Activated naive CD8-positive, alpha-beta T cell treated with anti-CD3 and anti-CD28 coated beads, Interleukin-2, amount 50 U/mL, for 24 hours (primary cell): Measurements from ENCODE around the gene RPL36.

Experiments used
- ATAC-seq: fragments of 150-1000 bp; cut with Tn5 transposase; one replicate; pipeline ENCODE4 v1.10.0; 2021
- DNase-seq: peaks from one replicate; pipeline ENCODE4 v3.0.0; 2021
- H3K27ac Mint-ChIP-seq: one replicate; pipeline ENCODE4 v1.8.0; 2021; ENCODE audit warnings: mild to moderate bottlenecking, mixed read lengths
- H3K27me3 Mint-ChIP-seq: one replicate; pipeline ENCODE4 v1.8.0; 2021; ENCODE audit warnings: mixed read lengths
- H3K36me3 Mint-ChIP-seq: one replicate; pipeline ENCODE4 v1.8.0; 2021; ENCODE audit warnings: low read depth, mixed read lengths
- H3K4me1 Mint-ChIP-seq: one replicate; pipeline ENCODE4 v1.8.0; 2021; ENCODE audit warnings: mixed read lengths
- H3K4me3 Mint-ChIP-seq: one replicate; pipeline ENCODE4 v1.8.0; 2021; ENCODE audit warnings: mild to moderate bottlenecking, moderate library complexity, mixed read lengths
- H3K9me3 Mint-ChIP-seq: one replicate; pipeline ENCODE4 v1.8.0; 2021; ENCODE audit warnings: mixed read lengths

The RPL36 gene

GRCh38 chr19:5690125-5690954, at the start of gene RPL36:
RPL36 (plus strand) TSS chr19:5690295; CDS start chr19:5690508, 213 bp downstream.
- Mint-ChIP-seq H3K36me3 (peaks cover 42% of the 10 kb centered on the region), H3K27ac (peak within 1 kb of the TSS; percentile 97), H3K27me3 (peaks cover 3% of the 10 kb centered on the region), H3K4me1 (peaks cover 37% of the 10 kb centered on the region), H3K9me3 (no peaks in the 10 kb centered on the region), H3K4me3 (peak within 1 kb of the TSS; percentile 98)
- DNase-seq: peak; percentile 100
- ATAC-seq: peak; percentile 27

GRCh38 chr19:5641171-5641570, 48.9 kb upstream of the RPL36 start:
- H3K36me3 Mint-ChIP-seq: peaks cover 54% of the 10 kb centered on the region
- DNase-seq: no peak
- no peak overlapping the region for H3K4me3 Mint-ChIP-seq
- H3K4me1 Mint-ChIP-seq: peaks cover 16% of the 10 kb centered on the region
- no peaks in the 10 kb centered on the region for H3K27me3 Mint-ChIP-seq
- peak overlapping the region; percentile 16 for H3K27ac Mint-ChIP-seq
- H3K9me3 Mint-ChIP-seq: no peaks in the 10 kb centered on the region
- no peak for ATAC-seq

- no peaks in the 10 kb centered on the region for H3K9me3 Mint-ChIP-seq
- H3K27ac Mint-ChIP-seq: no peak overlapping the region
- H3K4me3 Mint-ChIP-seq: no peak overlapping the region
- H3K36me3 Mint-ChIP-seq: peaks cover 64% of the 10 kb centered on the region
- H3K27me3 Mint-ChIP-seq: no peaks in the 10 kb centered on the region
- peaks cover 22% of the 10 kb centered on the region for H3K4me1 Mint-ChIP-seq
- ATAC-seq (no peak), DNase-seq (no peak)
Observed at GRCh38 chr19:5642204-5642603, 47.9 kb upstream of the RPL36 start.

- Mint-ChIP-seq H3K36me3 (peaks cover 65% of the 10 kb centered on the region), H3K9me3 (no peaks in the 10 kb centered on the region), H3K4me1 (peaks cover 20% of the 10 kb centered on the region), H3K27ac (no peak overlapping the region), H3K27me3 (no peaks in the 10 kb centered on the region), H3K4me3 (no peak overlapping the region)
- ATAC-seq: no peak
- no peak for DNase-seq
Observed at GRCh38 chr19:5643060-5643459, 47.0 kb upstream of the RPL36 start.

GRCh38 chr19:5644037-5644436, 46.1 kb upstream of the RPL36 start:
- H3K27ac Mint-ChIP-seq: peak overlapping the region; percentile 8
- peaks cover 68% of the 10 kb centered on the region for H3K36me3 Mint-ChIP-seq
- H3K4me3 Mint-ChIP-seq: no peak overlapping the region
- H3K27me3 Mint-ChIP-seq: no peaks in the 10 kb centered on the region
- DNase-seq (no peak), ATAC-seq (no peak)
- peaks cover 20% of the 10 kb centered on the region for H3K4me1 Mint-ChIP-seq
- no peaks in the 10 kb centered on the region for H3K9me3 Mint-ChIP-seq

GRCh38 chr19:5645409-5645808, 44.7 kb upstream of the RPL36 start:
- Mint-ChIP-seq H3K9me3 (no peaks in the 10 kb centered on the region), H3K4me3 (no peak overlapping the region), H3K27me3 (no peaks in the 10 kb centered on the region), H3K27ac (peak overlapping the region; percentile 62), H3K36me3 (peaks cover 73% of the 10 kb centered on the region), H3K4me1 (peaks cover 17% of the 10 kb centered on the region)
- ATAC-seq (no peak), DNase-seq (no peak)

GRCh38 chr19:5646703-5647102, 43.4 kb upstream of the RPL36 start:
- no peaks in the 10 kb centered on the region for H3K9me3 Mint-ChIP-seq
- peak overlapping the region; percentile 76 for H3K27ac Mint-ChIP-seq
- ATAC-seq (peak; percentile 57), DNase-seq (no peak)
- no peaks in the 10 kb centered on the region for H3K27me3 Mint-ChIP-seq
- peaks cover 15% of the 10 kb centered on the region for H3K4me1 Mint-ChIP-seq
- no peak overlapping the region for H3K4me3 Mint-ChIP-seq
- H3K36me3 Mint-ChIP-seq: peaks cover 76% of the 10 kb centered on the region

GRCh38 chr19:5648464-5648863, 41.6 kb upstream of the RPL36 start:
- Mint-ChIP-seq H3K4me1 (peaks cover 10% of the 10 kb centered on the region), H3K27me3 (no peaks in the 10 kb centered on the region), H3K27ac (no peak overlapping the region), H3K9me3 (no peaks in the 10 kb centered on the region), H3K36me3 (peaks cover 74% of the 10 kb centered on the region), H3K4me3 (no peak overlapping the region)
- no peak for DNase-seq
- no peak for ATAC-seq

GRCh38 chr19:5651361-5651760, 38.7 kb upstream of the RPL36 start:
- H3K27me3 Mint-ChIP-seq: no peaks in the 10 kb centered on the region
- no peak overlapping the region for H3K4me3 Mint-ChIP-seq
- H3K9me3 Mint-ChIP-seq: no peaks in the 10 kb centered on the region
- DNase-seq (no peak), ATAC-seq (no peak)
- H3K36me3 Mint-ChIP-seq: peaks cover 68% of the 10 kb centered on the region
- peaks cover 6% of the 10 kb centered on the region for H3K4me1 Mint-ChIP-seq
- no peak overlapping the region for H3K27ac Mint-ChIP-seq

GRCh38 chr19:5652261-5652660, 37.8 kb upstream of the RPL36 start:
- Mint-ChIP-seq H3K4me1 (no peaks in the 10 kb centered on the region), H3K9me3 (no peaks in the 10 kb centered on the region), H3K27ac (no peak overlapping the region), H3K27me3 (no peaks in the 10 kb centered on the region), H3K4me3 (no peak overlapping the region), H3K36me3 (peaks cover 63% of the 10 kb centered on the region)
- peak; percentile 8 for ATAC-seq
- no peak for DNase-seq

- H3K4me3 Mint-ChIP-seq: no peak overlapping the region
- H3K4me1 Mint-ChIP-seq: no peaks in the 10 kb centered on the region
- peaks cover 58% of the 10 kb centered on the region for H3K36me3 Mint-ChIP-seq
- no peaks in the 10 kb centered on the region for H3K9me3 Mint-ChIP-seq
- DNase-seq (no peak), ATAC-seq (no peak)
- H3K27me3 Mint-ChIP-seq: no peaks in the 10 kb centered on the region
- H3K27ac Mint-ChIP-seq: no peak overlapping the region
Observed at GRCh38 chr19:5654931-5655330, 35.2 kb upstream of the RPL36 start.

- no peak for ATAC-seq
- no peak overlapping the region for H3K27ac Mint-ChIP-seq
- no peaks in the 10 kb centered on the region for H3K9me3 Mint-ChIP-seq
- no peak overlapping the region for H3K4me3 Mint-ChIP-seq
- no peaks in the 10 kb centered on the region for H3K4me1 Mint-ChIP-seq
- H3K36me3 Mint-ChIP-seq: peaks cover 58% of the 10 kb centered on the region
- H3K27me3 Mint-ChIP-seq: no peaks in the 10 kb centered on the region
- DNase-seq: no peak
Observed at GRCh38 chr19:5655412-5655811, 34.7 kb upstream of the RPL36 start.

GRCh38 chr19:5661483-5661882, 28.6 kb upstream of the RPL36 start:
- no peaks in the 10 kb centered on the region for H3K9me3 Mint-ChIP-seq
- ATAC-seq: no peak
- no peak overlapping the region for H3K4me3 Mint-ChIP-seq
- peaks cover 11% of the 10 kb centered on the region for H3K4me1 Mint-ChIP-seq
- no peak for DNase-seq
- no peak overlapping the region for H3K27ac Mint-ChIP-seq
- peaks cover 57% of the 10 kb centered on the region for H3K36me3 Mint-ChIP-seq
- H3K27me3 Mint-ChIP-seq: no peaks in the 10 kb centered on the region

GRCh38 chr19:5663904-5664303, 26.2 kb upstream of the RPL36 start:
- no peak overlapping the region for H3K4me3 Mint-ChIP-seq
- H3K9me3 Mint-ChIP-seq: no peaks in the 10 kb centered on the region
- ATAC-seq (no peak), DNase-seq (no peak)
- no peak overlapping the region for H3K27ac Mint-ChIP-seq
- no peaks in the 10 kb centered on the region for H3K27me3 Mint-ChIP-seq
- peaks cover 55% of the 10 kb centered on the region for H3K36me3 Mint-ChIP-seq
- peaks cover 11% of the 10 kb centered on the region for H3K4me1 Mint-ChIP-seq

GRCh38 chr19:5664515-5664914, 25.6 kb upstream of the RPL36 start:
- peaks cover 59% of the 10 kb centered on the region for H3K36me3 Mint-ChIP-seq
- ATAC-seq (no peak), DNase-seq (no peak)
- H3K4me3 Mint-ChIP-seq: no peak overlapping the region
- no peaks in the 10 kb centered on the region for H3K27me3 Mint-ChIP-seq
- H3K27ac Mint-ChIP-seq: no peak overlapping the region
- no peaks in the 10 kb centered on the region for H3K9me3 Mint-ChIP-seq
- peaks cover 11% of the 10 kb centered on the region for H3K4me1 Mint-ChIP-seq
